Measurements from ENCODE around the gene SLC13A1.

The SLC13A1 gene

GRCh38 chr7:123154231-123154860, 45.4 kb downstream of the SLC13A1 start:
- Histone ChIP-seq H3K36me3 (ENCODE audit: control insufficient read depth in 2 of 2, insufficient read depth in 2 of 2, low read length in 2 of 2) (no peaks in the 10 kb centered on the region), H3K9ac (ENCODE audit: low read length in 2 of 2) (no peak overlapping the region), H3K9me3 (ENCODE audit: control insufficient read depth in 2 of 2, low read length in 2 of 2) (no peaks in the 10 kb centered on the region), H3K27ac (ENCODE audit: low read length) (no peak overlapping the region), H3K4me1 (ENCODE audit: control insufficient read depth, insufficient read depth, low read length) (no peaks in the 10 kb centered on the region), H3K4me3 (ENCODE audit: low read length in 2 of 2) (no peak overlapping the region), H3K27me3 (ENCODE audit: control insufficient read depth in 1 of 2, insufficient read depth in 2 of 2, low read length in 2 of 2) (no peaks in the 10 kb centered on the region)

- Histone ChIP-seq H3K4me3 (ENCODE audit: low read length in 2 of 2) (no peak overlapping the region), H3K27ac (ENCODE audit: low read length) (no peak overlapping the region), H3K36me3 (ENCODE audit: control insufficient read depth in 2 of 2, insufficient read depth in 2 of 2, low read length in 2 of 2) (no peaks in the 10 kb centered on the region), H3K9ac (ENCODE audit: low read length in 2 of 2) (no peak overlapping the region), H3K27me3 (ENCODE audit: control insufficient read depth in 1 of 2, insufficient read depth in 2 of 2, low read length in 2 of 2) (no peaks in the 10 kb centered on the region), H3K9me3 (ENCODE audit: control insufficient read depth in 2 of 2, low read length in 2 of 2) (no peaks in the 10 kb centered on the region), H3K4me1 (ENCODE audit: control insufficient read depth, insufficient read depth, low read length) (no peaks in the 10 kb centered on the region)
Measured at GRCh38 chr7:123151443-123151842, 48.3 kb downstream of the SLC13A1 start.

- H3K4me3 ChIP-seq (ENCODE audit: low read length in 2 of 2): no peak overlapping the region
- H3K4me1 ChIP-seq (ENCODE audit: control insufficient read depth, insufficient read depth, low read length): no peaks in the 10 kb centered on the region
- H3K27me3 ChIP-seq (ENCODE audit: control insufficient read depth in 1 of 2, insufficient read depth in 2 of 2, low read length in 2 of 2): no peaks in the 10 kb centered on the region
- no peak overlapping the region for H3K27ac ChIP-seq (ENCODE audit: low read length)
- H3K36me3 ChIP-seq (ENCODE audit: control insufficient read depth in 2 of 2, insufficient read depth in 2 of 2, low read length in 2 of 2): no peaks in the 10 kb centered on the region
- no peak overlapping the region for H3K9ac ChIP-seq (ENCODE audit: low read length in 2 of 2)
- no peaks in the 10 kb centered on the region for H3K9me3 ChIP-seq (ENCODE audit: control insufficient read depth in 2 of 2, low read length in 2 of 2)
Measured at GRCh38 chr7:123148813-123149212, 51.0 kb downstream of the SLC13A1 start.

- Histone ChIP-seq H3K9me3 (ENCODE audit: control insufficient read depth in 2 of 2, low read length in 2 of 2) (no peaks in the 10 kb centered on the region), H3K4me3 (ENCODE audit: low read length in 2 of 2) (no peak overlapping the region), H3K27ac (ENCODE audit: low read length) (no peak overlapping the region), H3K9ac (ENCODE audit: low read length in 2 of 2) (no peak overlapping the region), H3K36me3 (ENCODE audit: control insufficient read depth in 2 of 2, insufficient read depth in 2 of 2, low read length in 2 of 2) (no peaks in the 10 kb centered on the region), H3K4me1 (ENCODE audit: control insufficient read depth, insufficient read depth, low read length) (no peaks in the 10 kb centered on the region), H3K27me3 (ENCODE audit: control insufficient read depth in 1 of 2, insufficient read depth in 2 of 2, low read length in 2 of 2) (no peaks in the 10 kb centered on the region)
Measured at GRCh38 chr7:123143252-123144006, 56.3 kb downstream of the SLC13A1 start.

GRCh38 chr7:123140561-123140960, 59.2 kb downstream of the SLC13A1 start:
- no peaks in the 10 kb centered on the region for H3K4me1 ChIP-seq (ENCODE audit: control insufficient read depth, insufficient read depth, low read length)
- no peaks in the 10 kb centered on the region for H3K9me3 ChIP-seq (ENCODE audit: control insufficient read depth in 2 of 2, low read length in 2 of 2)
- no peaks in the 10 kb centered on the region for H3K36me3 ChIP-seq (ENCODE audit: control insufficient read depth in 2 of 2, insufficient read depth in 2 of 2, low read length in 2 of 2)
- no peak overlapping the region for H3K9ac ChIP-seq (ENCODE audit: low read length in 2 of 2)
- no peak overlapping the region for H3K27ac ChIP-seq (ENCODE audit: low read length)
- H3K27me3 ChIP-seq (ENCODE audit: control insufficient read depth in 1 of 2, insufficient read depth in 2 of 2, low read length in 2 of 2): no peaks in the 10 kb centered on the region
- H3K4me3 ChIP-seq (ENCODE audit: low read length in 2 of 2): no peak overlapping the region

GRCh38 chr7:123135960-123136359, 63.8 kb downstream of the SLC13A1 start:
- Histone ChIP-seq H3K27me3 (ENCODE audit: control insufficient read depth in 1 of 2, insufficient read depth in 2 of 2, low read length in 2 of 2) (no peaks in the 10 kb centered on the region), H3K36me3 (ENCODE audit: control insufficient read depth in 2 of 2, insufficient read depth in 2 of 2, low read length in 2 of 2) (no peaks in the 10 kb centered on the region), H3K9me3 (ENCODE audit: control insufficient read depth in 2 of 2, low read length in 2 of 2) (no peaks in the 10 kb centered on the region), H3K9ac (ENCODE audit: low read length in 2 of 2) (no peak overlapping the region), H3K27ac (ENCODE audit: low read length) (no peak overlapping the region), H3K4me1 (ENCODE audit: control insufficient read depth, insufficient read depth, low read length) (no peaks in the 10 kb centered on the region), H3K4me3 (ENCODE audit: low read length in 2 of 2) (no peak overlapping the region)

- Histone ChIP-seq H3K36me3 (ENCODE audit: control insufficient read depth in 2 of 2, insufficient read depth in 2 of 2, low read length in 2 of 2) (no peaks in the 10 kb centered on the region), H3K27me3 (ENCODE audit: control insufficient read depth in 1 of 2, insufficient read depth in 2 of 2, low read length in 2 of 2) (no peaks in the 10 kb centered on the region), H3K4me1 (ENCODE audit: control insufficient read depth, insufficient read depth, low read length) (no peaks in the 10 kb centered on the region), H3K4me3 (ENCODE audit: low read length in 2 of 2) (no peak overlapping the region), H3K9me3 (ENCODE audit: control insufficient read depth in 2 of 2, low read length in 2 of 2) (no peaks in the 10 kb centered on the region), H3K27ac (ENCODE audit: low read length) (no peak overlapping the region), H3K9ac (ENCODE audit: low read length in 2 of 2) (no peak overlapping the region)
Measured at GRCh38 chr7:123133924-123134323, 65.8 kb downstream of the SLC13A1 start.

- no peaks in the 10 kb centered on the region for H3K4me1 ChIP-seq (ENCODE audit: control insufficient read depth, insufficient read depth, low read length)
- H3K9me3 ChIP-seq (ENCODE audit: control insufficient read depth in 2 of 2, low read length in 2 of 2): no peaks in the 10 kb centered on the region
- H3K27ac ChIP-seq (ENCODE audit: low read length): no peak overlapping the region
- no peaks in the 10 kb centered on the region for H3K36me3 ChIP-seq (ENCODE audit: control insufficient read depth in 2 of 2, insufficient read depth in 2 of 2, low read length in 2 of 2)
- no peak overlapping the region for H3K9ac ChIP-seq (ENCODE audit: low read length in 2 of 2)
- no peak overlapping the region for H3K4me3 ChIP-seq (ENCODE audit: low read length in 2 of 2)
- no peaks in the 10 kb centered on the region for H3K27me3 ChIP-seq (ENCODE audit: control insufficient read depth in 1 of 2, insufficient read depth in 2 of 2, low read length in 2 of 2)
Measured at GRCh38 chr7:123131961-123132360, 67.8 kb downstream of the SLC13A1 start.

- Histone ChIP-seq H3K4me3 (ENCODE audit: low read length in 2 of 2) (no peak overlapping the region), H3K4me1 (ENCODE audit: control insufficient read depth, insufficient read depth, low read length) (no peaks in the 10 kb centered on the region), H3K27ac (ENCODE audit: low read length) (no peak overlapping the region), H3K9me3 (ENCODE audit: control insufficient read depth in 2 of 2, low read length in 2 of 2) (no peaks in the 10 kb centered on the region), H3K27me3 (ENCODE audit: control insufficient read depth in 1 of 2, insufficient read depth in 2 of 2, low read length in 2 of 2) (no peaks in the 10 kb centered on the region), H3K9ac (ENCODE audit: low read length in 2 of 2) (no peak overlapping the region), H3K36me3 (ENCODE audit: control insufficient read depth in 2 of 2, insufficient read depth in 2 of 2, low read length in 2 of 2) (no peaks in the 10 kb centered on the region)
Measured at GRCh38 chr7:123131556-123131955, 68.2 kb downstream of the SLC13A1 start.

- Histone ChIP-seq H3K9ac (ENCODE audit: low read length in 2 of 2) (no peak overlapping the region), H3K9me3 (ENCODE audit: control insufficient read depth in 2 of 2, low read length in 2 of 2) (no peaks in the 10 kb centered on the region), H3K4me1 (ENCODE audit: control insufficient read depth, insufficient read depth, low read length) (no peaks in the 10 kb centered on the region), H3K27ac (ENCODE audit: low read length) (no peak overlapping the region), H3K27me3 (ENCODE audit: control insufficient read depth in 1 of 2, insufficient read depth in 2 of 2, low read length in 2 of 2) (no peaks in the 10 kb centered on the region), H3K36me3 (ENCODE audit: control insufficient read depth in 2 of 2, insufficient read depth in 2 of 2, low read length in 2 of 2) (no peaks in the 10 kb centered on the region), H3K4me3 (ENCODE audit: low read length in 2 of 2) (no peak overlapping the region)
Measured at GRCh38 chr7:123131140-123131539, 68.6 kb downstream of the SLC13A1 start.

- no peaks in the 10 kb centered on the region for H3K36me3 ChIP-seq (ENCODE audit: control insufficient read depth in 2 of 2, insufficient read depth in 2 of 2, low read length in 2 of 2)
- H3K9me3 ChIP-seq (ENCODE audit: control insufficient read depth in 2 of 2, low read length in 2 of 2): no peaks in the 10 kb centered on the region
- H3K4me3 ChIP-seq (ENCODE audit: low read length in 2 of 2): no peak overlapping the region
- no peak overlapping the region for H3K9ac ChIP-seq (ENCODE audit: low read length in 2 of 2)
- no peak overlapping the region for H3K27ac ChIP-seq (ENCODE audit: low read length)
- H3K4me1 ChIP-seq (ENCODE audit: control insufficient read depth, insufficient read depth, low read length): no peaks in the 10 kb centered on the region
- H3K27me3 ChIP-seq (ENCODE audit: control insufficient read depth in 1 of 2, insufficient read depth in 2 of 2, low read length in 2 of 2): no peaks in the 10 kb centered on the region
Measured at GRCh38 chr7:123126691-123127090, 73.1 kb downstream of the SLC13A1 start.

Data from stomach smooth muscle (tissue), 2 donors.